T-helper 22 cell (primary cell): ENCODE measurements around the gene MEST.
"Not testable (repeated sequence)": the region's sequence is repeated elsewhere in the genome, so short reads cannot be mapped to it uniquely, and the experiment has no call there.

ENCODE experiments used
- DNase-seq: peaks from one replicate; pipeline ENCODE4 v3.0.0-alpha.2; 2020; ENCODE audit warnings: low read depth

MEST gene

DNA sequence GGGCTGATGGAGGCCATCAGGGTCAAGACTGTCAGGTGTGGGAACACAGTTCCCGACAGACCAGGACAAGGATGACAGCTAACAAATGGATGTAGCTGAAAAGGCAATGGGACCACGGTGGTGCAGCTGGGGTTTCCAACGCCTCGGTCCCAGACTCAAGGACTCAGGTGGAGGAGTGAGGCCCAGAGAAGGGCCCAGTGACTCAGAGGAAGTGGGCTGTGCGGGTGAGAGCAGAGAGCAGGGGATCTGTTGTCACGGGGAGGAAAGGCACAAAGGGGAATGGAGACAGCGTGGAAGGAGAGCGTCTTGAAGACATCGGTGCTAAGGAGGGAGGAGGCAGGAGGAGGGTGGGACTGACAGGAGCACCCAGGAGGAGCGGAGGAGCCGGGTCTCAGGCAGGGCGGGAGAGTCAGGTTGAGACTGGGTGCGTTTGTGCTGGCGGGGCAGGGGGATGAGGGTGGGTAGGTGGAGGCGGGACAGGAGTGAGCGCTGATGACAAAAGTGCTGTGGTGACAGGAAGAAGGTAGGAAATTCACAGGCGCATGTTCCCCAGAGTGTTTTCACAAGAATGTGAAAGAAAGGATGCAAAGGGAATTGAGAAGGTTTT is 31.7 kb downstream of the MEST start:
- not testable (repeated sequence) for DNase-seq

DNA sequence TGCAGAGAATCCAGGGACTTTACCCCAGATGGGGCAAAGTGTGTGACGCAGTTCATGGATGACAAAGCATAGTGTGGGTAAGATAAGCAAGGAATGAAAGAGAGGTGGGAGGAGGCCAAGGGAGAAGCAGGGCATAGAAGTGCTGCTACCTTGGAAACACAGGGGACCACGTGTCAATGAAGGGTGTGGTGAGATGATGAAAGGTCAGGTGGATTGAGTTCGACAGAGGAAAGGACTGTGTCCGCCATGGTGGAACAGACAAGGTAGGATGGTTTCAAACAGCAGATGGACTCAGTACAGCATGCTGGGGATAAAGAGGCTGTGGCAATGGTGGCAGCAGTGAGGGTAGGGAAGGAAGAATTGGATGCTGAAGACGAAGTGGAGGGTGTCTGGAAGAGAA is 32.7 kb downstream of the MEST start:
- DNase-seq = no peak

DNA sequence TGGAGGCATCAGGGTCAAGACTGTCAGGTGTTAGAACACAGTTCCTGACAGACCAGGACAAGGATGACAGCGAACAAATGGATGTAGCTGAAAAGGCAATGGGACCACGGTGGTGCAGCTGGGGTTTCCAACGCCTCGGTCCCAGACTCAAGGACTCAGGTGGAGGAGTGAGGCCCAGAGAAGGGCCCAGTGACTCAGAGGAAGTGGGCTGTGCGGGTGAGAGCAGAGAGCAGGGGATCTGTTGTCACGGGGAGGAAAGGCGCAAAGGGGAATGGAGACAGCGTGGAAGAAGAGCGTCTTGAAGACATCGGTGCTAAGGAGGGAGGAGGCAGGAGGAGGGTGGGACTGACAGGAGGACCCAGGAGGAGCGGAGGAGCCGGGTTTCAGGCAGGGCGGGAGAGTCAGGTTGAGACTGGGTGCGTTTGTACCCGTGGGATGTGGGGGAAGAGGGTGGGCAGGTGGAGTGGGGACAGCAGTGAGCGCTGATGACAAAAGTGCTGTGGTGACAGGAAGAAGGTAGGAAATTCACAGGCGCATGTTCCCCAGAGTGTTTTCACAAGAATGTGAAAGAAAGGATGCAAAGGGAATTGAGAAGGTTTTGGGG is 36.0 kb downstream of the MEST start:
- not testable (repeated sequence) for DNase-seq

DNA sequence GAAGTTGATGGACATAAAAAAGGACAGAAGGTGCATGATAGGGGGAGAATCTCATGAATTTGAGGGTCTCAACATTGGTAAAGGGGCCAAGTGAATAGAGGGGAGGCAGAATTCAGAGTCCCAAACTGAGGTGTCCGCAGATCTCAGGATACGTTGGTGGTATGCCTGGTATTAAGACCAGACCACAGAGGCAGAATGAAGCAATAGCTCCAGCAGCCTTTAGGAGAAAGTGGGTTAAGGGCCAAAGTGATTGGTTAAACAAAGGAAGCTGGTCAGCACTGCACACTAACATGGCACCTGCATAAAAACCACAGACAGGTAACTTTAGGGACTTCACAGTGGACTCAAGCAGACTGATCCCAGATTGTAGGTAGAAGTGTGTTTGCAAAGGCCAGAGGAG is 37.5 kb downstream of the MEST start:
- DNase-seq = no peak

- DNase-seq = not testable (repeated sequence)
Measured at GRCh38 chr7:130537894-130538293, 46.0 kb downstream of the MEST start.

- DNase-seq = not testable (repeated sequence)
Measured at GRCh38 chr7:130541287-130541686, 49.4 kb downstream of the MEST start.

GRCh38 chr7:130542297-130542696 is 50.4 kb downstream of the MEST start:
- not testable (repeated sequence) for DNase-seq

GRCh38 chr7:130543487-130544010 is 51.7 kb downstream of the MEST start:
- DNase-seq = no peak

- no peak for DNase-seq
Measured at GRCh38 chr7:130544356-130544755, 52.5 kb downstream of the MEST start.

- no peak for DNase-seq
Measured at GRCh38 chr7:130553398-130554029, 61.6 kb downstream of the MEST start.

DNA sequence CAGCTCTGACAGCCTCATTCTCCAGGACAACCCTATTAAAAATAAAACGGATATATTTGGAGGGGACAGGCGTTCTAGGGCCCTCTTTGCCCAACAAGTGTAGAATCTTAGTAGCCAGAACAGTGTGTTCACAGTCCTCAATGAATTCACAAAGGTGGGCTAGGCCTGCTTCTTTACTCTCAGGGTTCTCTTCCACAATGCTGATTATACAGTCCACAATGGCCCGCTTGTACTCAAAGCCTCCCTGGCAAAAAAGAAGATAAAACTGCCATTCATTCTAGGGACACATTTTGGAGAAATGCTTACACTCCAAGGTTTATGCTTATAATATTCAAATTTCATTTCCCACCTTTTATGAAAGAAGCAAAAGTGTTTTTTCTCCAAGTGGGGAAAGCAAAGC is 62.6 kb downstream of the MEST start:
- DNase-seq = no peak
